NB4 (cell line): ENCODE measurements around the gene TMTC2.

Experiments used
- POLR2A ChIP-seq: IDR thresholded peaks from 2 replicates; pipeline ENCODE4 v1.6.1; 2011; ENCODE audit warnings: mild to moderate bottlenecking; ENCODE audit not compliant: insufficient read length; ENCODE audit errors: extremely low read depth
- TF ChIP-seq, protein P1 (sequence below): IDR thresholded peaks from one replicate; pipeline ENCODE4 v1.5.1; 2012; ENCODE audit warnings: low read depth, low read length
- TF ChIP-seq, protein P2 (sequence below): IDR thresholded peaks from 2 replicates; pipeline ENCODE4 v1.6.1; 2011; ENCODE audit warnings: low read depth, low read length

DNA sequence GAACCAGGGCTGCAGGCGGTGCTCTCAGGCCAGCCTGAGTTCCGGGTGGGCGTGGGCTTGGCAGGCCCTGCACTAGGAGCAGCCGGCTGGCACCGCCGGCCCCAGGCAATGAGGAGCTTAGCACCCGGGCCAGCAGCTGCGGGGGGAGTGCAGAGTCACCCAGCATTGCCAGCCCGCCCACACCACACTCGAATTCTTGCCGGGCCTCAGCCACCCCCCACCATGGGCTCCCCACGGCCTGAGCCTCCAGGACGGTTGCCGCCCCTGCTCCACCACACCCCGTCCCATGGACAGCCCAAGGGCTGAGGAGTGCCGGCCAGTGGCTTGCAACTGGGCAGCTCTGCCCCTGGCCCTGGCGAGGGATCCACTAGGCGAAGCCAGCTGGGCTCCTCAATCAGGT, 453.4 kb downstream of the TMTC2 start:
- TF ChIP-seq POLR2A = no peak
- TF ChIP-seq, protein P1, sequence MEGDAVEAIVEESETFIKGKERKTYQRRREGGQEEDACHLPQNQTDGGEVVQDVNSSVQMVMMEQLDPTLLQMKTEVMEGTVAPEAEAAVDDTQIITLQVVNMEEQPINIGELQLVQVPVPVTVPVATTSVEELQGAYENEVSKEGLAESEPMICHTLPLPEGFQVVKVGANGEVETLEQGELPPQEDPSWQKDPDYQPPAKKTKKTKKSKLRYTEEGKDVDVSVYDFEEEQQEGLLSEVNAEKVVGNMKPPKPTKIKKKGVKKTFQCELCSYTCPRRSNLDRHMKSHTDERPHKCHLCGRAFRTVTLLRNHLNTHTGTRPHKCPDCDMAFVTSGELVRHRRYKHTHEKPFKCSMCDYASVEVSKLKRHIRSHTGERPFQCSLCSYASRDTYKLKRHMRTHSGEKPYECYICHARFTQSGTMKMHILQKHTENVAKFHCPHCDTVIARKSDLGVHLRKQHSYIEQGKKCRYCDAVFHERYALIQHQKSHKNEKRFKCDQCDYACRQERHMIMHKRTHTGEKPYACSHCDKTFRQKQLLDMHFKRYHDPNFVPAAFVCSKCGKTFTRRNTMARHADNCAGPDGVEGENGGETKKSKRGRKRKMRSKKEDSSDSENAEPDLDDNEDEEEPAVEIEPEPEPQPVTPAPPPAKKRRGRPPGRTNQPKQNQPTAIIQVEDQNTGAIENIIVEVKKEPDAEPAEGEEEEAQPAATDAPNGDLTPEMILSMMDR = no peak
- TF ChIP-seq, protein P2, sequence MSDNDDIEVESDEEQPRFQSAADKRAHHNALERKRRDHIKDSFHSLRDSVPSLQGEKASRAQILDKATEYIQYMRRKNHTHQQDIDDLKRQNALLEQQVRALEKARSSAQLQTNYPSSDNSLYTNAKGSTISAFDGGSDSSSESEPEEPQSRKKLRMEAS = no peak
